DMS114 treated with DMSO at 0.1 percent for 48 hours (cell line): ENCODE measurements around the gene QRICH1.

ENCODE experiments used
- DNase-seq: peaks from one replicate; lab custom pipeline; 2025; ENCODE audit not compliant: unreplicated experiment; lab: John Stamatoyannopoulos, UW

The QRICH1 gene

DNA sequence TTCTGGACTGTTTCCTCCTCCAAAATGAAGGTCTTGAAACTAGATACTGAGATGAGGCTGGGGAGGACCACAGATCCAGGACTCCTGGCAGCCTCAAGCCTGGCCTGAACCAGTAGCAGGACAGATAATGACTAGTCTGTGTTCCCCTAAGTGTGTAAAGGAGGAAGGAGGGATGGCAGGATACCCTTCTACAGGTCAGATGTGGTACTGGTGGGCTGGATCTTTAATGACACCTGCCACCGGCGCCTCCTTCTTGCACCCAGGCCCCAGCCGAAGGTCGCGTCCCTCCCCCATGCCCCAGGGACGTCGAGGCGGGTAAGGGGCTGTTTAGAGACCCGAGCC lies 26.2 kb upstream of the QRICH1 start:
- no peak for DNase-seq

DNA sequence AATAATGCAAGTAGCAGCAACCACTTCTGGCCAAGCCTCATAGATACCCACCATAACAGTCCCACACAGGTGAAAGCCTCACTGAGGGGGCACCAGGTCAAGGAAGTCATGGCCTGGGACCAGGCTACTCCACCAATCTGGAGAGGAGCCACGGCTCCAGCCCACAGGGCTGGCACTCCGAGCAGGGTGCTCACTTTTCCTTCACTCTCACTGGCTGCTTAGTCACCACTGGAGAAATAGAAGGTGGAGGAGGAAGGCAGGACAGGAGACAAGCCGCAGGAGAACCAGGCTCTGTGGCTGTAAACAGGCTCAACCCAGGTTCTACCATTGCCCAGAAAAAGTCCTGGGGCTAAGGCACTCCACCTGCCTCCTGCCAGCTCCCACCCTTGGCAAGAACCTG lies 25.6 kb upstream of the QRICH1 start:
- DNase-seq: no peak

DNA sequence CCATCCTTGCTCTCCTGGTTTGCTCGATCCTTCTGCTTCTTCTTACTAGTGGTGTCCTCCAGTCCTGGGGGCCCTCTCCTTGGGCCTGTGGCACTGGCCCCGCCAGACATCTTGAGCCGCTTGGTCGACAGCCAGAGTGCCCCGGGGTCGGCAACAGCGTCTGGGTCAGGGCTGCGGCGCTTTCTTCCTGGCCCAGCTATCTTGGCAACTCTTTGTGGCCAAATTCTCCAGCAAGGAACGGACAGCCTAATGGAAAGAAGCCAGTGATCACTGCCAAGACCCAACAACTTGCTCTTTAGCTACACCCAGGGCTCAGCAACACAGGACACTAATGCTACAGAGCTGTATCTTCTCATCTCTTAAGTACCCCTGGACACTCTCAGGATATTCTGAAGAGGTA lies 25.2 kb upstream of the QRICH1 start:
- DNase-seq: no peak

DNA sequence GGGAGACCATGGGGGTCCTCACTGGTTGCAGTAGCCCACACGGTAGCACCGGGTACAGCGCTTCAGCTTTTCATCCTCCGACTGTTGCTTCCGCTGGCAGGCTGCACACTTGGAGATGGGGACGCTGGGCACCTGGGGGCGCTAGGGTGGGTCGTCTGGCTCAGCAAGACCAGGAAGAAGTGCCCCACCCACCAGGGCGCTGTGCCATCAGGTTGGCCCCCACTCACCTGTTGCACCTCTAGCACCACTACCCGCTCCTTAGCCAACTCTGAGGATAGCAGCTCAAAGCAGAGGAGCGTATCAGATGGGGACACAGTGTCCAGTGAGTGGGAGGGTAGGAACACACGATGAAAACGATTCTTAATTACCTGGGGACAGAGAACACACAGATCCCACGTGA lies 18.4 kb upstream of the QRICH1 start:
- no peak for DNase-seq

DNA sequence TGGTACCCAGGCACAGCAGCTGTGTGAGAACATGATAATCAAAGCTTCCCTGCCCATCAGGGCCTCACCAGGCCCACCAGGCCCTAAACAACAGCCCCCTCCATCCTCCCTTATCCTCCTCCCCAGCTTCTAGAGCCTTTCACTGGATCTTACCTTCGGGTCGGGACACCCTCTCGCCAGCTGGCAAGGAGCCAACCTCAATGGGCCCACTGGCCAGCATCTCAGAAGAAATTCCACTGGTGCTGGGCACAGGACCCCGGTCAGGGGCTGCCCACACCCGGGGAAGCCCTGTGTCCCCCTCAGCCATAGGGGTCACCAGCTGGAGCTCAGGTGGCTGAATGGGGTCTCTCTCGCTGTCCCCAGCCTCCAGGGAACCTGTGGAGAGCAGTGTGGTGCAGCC lies 17.5 kb upstream of the QRICH1 start:
- no peak for DNase-seq

DNA sequence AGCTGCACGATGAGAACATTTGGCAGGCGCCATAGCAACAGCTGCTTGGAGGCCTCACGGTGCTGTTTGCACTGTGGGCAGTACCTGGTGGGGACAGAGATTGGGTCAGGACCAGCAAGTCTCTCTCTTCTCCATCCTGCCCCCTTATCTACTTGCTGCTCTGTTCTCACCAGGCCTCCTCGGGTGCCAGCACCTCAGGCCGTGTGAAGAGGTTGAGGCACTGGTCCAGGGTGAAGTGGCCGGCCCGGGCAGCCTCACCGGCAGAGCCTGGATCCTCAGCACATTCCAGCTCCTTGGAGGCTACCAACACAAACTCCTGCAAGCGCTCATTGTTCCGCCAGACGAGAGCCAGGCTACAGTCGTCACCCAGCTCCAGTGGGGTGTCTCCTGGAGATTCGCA lies 16.9 kb upstream of the QRICH1 start:
- DNase-seq: no peak

DNA sequence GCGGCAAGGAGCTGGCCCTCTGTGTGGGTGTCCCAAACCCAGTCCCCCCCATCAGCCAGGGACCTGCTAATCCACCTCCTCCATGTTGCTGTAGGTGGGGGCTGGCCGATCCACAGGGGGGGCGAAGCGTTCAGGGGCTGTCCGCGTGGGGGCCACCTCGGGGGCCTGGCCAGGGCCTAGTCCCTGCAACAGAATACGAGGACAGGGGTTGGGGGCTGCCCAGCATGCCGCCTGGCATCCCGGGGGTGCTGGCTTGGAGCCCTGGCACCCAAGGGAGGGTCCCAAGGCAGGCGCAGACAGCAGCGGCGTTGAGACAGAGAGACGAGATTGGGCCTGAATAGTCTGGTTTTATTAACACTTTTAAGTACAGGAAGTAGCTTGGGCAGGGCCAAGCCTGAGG lies 14.5 kb upstream of the QRICH1 start:
- DNase-seq: no peak

DNA sequence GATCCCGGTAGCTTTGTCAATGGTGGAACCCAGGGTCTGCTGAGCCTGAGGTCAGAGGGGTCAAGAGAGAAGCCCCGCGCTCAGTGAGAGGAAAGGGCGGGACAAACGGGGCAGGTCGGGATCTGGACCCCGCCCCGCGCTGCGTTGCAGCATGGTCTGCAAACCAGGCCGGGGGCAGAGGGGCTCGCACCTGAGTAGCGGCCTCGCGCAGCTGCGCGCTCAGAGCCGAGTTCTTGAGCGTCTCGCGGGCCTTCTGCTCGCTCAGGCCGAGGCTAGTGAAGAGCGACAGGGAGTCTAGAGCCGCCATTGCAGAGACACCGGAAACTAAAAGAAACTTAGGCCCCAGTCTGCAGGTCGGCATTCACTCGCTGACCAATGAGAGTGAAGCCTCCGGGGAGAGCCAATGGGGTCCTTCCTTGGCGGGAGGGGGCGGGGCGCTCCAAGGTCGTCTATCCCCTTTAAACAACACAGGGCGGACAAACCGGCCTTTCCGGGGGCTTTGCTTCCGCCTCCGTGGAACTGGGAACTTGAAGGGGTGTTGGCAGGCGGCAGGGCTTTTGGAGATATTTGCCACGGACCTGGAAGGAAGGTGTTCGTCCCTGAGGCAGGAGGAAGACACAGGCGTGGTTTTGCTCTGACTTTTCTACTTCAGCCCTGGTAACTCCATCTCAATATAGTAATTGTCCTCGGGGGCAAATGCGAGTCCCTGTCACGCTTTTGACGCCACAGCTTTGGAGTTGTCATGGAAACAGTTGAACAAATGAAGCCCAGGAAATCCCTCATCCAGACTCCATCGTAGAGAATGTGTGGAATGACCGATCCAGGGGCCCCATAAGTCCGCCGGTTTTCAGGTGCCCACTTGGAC lies 10.8 kb upstream of the QRICH1 start, which contains the start of gene QARS1:
QARS1 (minus strand) TSS at position 331 of the 865 bp plus-strand sequence; CDS start at position 307, 24 bp downstream.
- peak; percentile 83 for DNase-seq

DNA sequence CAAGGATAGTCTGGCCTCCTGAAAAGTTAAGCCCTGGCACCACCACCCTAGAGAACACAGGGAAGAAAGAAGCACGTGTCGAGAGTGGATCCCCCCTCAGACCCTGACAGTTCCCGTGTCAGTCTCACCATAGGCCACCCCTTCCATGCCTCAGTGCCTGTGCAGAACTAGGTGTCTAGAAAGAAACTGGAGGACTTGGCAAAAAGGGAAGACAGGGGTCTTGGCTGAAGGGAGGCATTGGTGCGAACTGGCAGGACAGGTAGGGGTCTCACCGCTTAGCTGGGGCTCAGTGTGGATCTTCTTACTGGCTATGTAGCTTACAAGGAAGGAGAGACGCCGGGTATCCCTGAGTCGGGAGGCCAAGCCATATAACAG lies 10.2 kb upstream of the QRICH1 start:
- DNase-seq: no peak

DNA sequence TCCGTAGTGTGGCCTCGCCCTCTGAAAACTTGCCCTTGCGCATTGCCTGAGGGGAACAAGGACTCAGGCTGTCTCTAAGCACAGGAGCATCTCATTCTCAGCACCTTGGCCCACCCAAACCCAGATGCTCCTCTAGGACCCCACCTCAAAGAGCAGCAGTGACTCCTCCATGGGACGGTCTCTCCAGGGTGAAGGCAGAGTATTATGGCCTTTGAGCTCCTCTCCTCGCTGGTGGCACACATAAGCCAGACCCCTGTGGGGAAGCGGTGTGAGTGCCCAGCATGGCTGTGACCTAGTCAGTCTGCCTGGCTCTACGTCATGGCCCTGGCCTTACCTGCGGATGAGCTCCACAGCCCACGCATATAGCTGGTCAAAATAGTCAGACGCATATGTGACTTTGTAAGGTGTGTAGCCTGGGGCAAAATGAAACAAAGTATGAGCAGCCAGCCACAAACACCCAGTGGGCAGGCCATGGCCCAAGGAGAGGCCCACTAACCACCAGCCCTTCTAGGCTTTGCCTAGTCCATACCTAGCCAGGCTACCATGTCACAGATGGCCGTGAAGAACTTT lies 6.3 kb upstream of the QRICH1 start:
- no peak for DNase-seq

DNA sequence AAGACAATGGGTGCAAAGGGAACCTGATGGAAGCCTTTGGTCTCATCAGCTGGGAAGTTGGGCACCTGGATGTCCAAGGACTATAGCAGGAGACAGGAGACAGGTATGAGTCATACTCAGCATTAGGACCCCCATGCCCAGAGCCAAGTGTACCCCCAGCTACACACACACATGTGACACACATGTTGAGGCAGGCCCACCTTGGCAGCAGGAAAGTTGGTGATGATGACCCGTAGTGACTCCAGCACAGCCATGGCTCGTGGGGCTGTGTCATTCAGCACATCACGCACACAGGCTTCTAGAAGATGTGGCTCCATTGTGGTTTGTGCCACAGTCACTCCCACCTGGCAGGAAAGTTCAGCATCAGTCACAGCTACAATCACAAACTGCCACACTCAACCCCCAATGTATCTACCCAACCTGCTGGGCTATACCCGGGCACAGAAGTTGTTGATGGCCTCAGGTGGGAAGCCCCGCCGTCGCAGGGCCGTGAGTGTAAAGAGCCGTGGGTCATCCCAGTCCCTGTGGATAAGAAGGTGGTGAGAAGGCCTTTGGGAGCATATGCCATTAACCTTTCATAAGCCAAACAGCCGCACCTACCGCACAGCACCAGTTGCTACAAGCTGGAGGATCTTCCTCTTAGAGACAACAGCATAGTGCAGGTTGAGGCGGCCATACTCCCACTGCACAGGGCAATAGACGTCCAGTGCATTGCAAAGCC lies 5.2 kb upstream of the QRICH1 start:
- DNase-seq: no peak

DNA sequence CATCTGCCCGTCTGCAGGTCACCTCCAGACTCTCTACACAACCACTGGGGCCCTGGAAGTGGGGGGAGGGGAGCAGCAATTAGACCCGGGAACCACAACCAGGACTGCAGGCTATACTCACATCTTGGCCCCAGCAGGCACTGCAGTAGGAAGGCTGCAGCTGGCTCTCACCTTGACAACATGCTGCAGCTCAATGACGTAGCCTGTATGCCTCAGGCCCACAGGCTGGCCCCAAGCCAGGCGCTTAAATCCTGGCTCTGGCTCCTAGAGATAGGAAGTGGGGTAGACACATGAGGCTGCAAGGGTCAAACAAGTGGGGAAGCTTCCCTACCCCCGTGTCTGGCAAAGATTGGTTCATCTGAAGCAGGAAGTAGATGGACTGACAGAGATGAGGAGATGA lies 4.6 kb upstream of the QRICH1 start:
- no peak for DNase-seq

DNA sequence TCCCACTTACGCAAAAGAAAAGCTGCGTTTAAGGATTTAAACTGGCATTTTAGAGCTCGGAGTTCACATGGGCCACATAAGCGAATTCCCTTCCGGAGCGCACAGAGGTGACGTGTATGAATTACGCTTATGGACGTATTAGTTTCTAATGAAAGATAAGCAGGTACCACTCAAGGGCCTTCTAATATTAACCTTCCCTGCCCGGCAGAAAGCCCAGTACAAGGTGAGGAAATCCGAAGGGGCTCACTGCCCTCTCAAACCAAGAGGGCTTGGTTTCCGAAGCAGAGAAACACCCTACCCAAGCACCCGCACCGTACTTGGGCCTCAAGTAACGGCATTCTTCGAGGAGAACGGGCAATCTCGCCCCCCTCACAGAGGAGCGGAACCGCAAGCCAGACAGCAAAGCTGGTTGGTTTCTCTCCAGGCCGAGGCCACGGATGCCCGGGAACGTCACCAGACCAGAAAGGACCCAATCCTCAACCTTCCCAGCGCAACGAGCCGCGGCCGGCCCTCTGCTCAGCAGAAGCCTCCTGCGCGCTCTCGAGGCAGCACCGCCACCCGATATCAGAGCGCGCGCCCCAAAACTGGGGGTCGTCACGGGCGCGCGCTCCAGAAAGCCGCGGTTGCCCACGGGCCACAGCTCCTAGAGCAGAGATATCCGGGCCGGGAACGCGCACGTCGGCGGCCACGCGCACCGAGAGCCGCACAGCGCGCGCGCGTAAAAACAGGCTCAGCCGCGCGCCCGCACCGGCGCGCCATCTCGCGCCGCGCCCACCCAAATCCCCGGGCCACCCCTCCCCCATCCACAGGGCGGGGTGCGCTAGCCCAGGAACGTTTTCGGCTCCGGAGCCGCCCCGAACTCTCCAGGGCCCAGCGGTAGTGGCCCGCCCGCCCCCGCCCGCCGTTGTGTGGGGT lies 676 bp downstream of the QRICH1 start:
- peak; percentile 47 for DNase-seq

DNA sequence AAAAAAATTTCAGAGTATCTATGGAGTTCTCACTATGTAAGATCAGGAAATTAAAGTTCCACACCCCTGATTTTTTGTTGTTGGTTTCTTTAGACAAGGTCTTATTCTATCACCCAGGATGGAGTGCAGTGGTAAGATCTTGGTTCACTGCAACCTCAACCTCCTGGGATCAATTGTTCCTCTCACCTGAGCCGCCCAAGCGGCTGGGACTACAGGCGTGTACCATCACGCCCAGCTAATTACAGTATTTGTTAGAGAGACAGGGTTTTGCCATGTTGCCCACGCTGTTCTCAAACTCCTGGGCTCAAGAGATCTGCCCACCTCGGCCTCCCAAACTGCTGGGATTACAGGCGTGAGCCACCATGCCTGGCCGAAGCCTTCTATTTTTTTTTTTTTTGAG lies 12.4 kb downstream of the QRICH1 start:
- DNase-seq: no peak

DNA sequence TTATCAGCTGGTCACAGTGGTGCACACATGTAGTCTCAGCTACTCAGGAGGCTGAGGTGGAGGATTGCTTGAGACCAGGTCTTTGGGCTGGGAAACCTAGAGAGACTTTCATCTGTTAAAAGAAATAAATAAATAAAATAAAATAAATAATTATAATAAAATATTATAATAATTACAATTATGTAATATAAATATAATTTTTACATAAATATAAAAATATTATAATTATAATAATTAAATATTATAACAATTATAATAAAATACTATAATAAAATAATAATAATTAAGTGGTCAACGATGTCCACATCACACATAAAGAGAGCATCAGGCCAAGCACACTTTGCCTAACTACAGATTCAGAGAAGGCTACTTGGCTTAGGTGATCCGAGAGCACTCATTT lies 14.6 kb downstream of the QRICH1 start:
- no peak for DNase-seq

DNA sequence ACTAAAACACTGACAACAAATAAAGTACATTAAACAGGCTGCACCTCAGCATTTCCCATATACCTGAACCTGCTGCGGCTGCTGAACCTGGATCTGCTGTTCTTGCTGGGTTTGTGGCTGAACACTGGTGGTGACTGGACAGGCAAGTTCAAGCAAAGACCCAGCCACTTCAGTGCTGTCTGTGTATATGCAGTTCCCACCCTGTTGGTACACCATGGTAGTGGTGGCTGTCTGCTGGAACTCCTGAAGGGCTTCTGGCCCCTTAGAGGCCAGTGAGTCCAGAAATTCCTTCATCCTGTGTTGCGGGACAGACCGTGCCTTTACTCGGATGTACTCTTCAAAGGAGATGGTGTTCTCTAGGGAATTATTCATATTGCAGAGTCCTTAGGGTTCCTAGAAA lies 17.2 kb downstream of the QRICH1 start:
- DNase-seq: no peak

DNA sequence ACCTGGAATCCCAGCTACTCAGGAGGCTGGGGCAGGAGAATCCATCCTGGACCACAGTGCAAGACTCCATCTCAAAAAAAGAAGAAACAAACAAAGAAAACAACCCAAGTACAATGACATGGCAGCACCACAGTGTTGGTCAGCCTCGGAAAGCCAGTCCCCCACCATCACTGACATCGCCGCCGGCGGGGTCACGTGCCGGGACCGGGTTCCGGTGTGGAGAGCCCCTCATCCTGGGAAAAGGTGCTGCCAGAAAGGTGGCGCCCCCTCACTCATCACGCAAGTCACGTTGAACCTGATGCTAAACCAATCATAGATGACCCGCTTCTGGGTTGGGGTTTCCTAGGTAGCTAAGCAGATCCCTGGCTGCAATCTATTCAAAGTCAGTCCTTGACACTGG lies 17.8 kb downstream of the QRICH1 start:
- no peak for DNase-seq

DNA sequence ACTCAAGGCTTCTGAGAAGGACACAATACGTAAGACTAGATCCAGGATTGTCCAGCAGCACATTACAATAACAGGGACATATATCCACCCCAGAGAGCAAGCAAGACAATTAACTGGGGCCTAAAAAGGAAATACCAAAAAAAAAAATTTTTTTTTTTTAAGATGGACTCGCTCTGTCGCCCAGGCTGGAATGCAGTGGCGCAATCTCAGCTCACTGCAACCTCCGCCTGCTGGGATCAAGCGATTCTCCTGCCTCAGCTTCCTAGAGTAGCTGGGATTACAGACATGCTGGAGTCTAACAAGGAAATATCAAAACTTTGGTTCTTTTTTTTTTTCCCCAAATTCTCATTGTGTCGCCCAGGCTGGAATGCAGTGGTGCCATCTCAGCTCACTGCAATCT lies 35.9 kb downstream of the QRICH1 start:
- DNase-seq: no peak

DNA sequence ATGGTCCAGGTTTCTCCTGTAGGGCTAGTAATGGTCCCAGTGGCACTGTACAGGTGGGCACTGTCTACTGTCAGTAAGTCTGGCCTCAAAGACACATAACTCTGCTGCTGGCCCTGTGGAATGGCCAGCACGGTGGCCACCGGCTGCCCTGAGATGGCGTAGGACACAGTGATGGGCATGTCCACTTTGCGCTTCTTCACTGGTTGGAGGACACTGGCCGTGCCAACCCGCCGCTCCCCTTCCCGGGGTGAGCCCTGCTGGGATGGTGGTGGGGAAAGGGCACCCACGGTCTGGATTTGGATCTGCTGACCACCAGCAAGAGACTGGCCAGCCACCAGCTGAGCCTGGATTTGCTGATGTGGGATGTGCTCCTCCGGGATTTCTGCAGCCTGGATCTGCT lies 36.6 kb downstream of the QRICH1 start:
- DNase-seq: no peak

DNA sequence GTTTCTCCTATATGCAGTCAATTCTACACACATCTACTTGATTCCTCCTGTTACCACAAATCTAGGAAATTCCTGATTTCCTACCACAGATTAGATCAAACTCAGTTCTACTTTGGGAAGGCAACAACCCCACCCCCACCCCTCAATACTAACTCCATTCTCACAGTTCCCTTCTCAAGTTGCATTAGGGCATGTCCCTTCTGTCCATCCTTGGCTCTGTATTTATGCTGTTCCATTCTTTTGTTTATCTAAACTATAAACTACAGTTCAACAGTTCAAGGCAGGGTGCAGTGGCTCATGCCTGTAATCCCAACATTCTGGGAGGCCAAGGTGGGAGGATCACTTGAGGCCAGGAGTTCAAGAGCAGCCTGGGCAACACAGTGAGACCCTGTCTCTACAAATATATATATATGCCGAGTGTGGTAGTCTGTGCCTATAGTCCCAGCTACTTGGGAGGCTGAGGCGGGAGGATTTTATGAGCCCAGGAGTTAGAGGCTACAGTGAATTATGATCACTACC lies 39.5 kb downstream of the QRICH1 start:
- DNase-seq: no peak

DNA sequence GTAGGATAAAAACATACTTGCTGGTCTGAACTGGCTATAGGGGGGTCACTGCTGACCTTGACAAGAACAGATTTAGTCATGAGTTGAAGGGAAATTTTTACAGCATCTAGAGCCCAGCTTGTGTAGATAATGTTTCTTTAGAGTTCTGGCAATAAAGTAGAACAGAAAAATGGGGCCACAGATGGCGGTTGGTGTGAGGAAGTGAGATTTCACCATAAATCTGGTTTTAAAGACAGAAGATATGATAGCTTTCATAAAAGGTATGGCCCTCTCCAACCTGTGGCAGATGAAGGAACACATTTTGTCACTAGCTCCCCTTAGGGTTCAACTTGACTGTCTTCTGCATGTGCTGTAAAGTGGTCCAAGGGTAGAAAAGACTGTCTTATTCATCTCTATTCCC lies 40.3 kb downstream of the QRICH1 start:
- DNase-seq: no peak
